Hematopoietic multipotent progenitor cell treated with erythropoietin and hydrocortisone succinate and interleukin-3 and kit ligand, for 17 days (in vitro differentiated cells): ENCODE measurements around the gene HEPH.
"Not testable (repeated sequence)": the region's sequence is repeated elsewhere in the genome, so short reads cannot be mapped to it uniquely, and the experiment has no call there.

ENCODE experiments used
- DNase-seq: peaks from one replicate; pipeline ENCODE4 v3.0.0-alpha.2; 2015; ENCODE audit warnings: low spot score

HEPH gene

GRCh38 chrX:66163849-66164411 lies at the start of gene HEPH:
HEPH (plus strand) TSS chrX:66164247; CDS start chrX:66170571, 6,324 bp downstream.
- no peak for DNase-seq

- DNase-seq: not testable (repeated sequence)
Measured at GRCh38 chrX:66118722-66119121, 45.3 kb upstream of the HEPH start.

- not testable (repeated sequence) for DNase-seq
Measured at GRCh38 chrX:66121354-66121753, 42.7 kb upstream of the HEPH start.

- no peak for DNase-seq
Measured at GRCh38 chrX:66126662-66127061, 37.4 kb upstream of the HEPH start.

- no peak for DNase-seq
Measured at GRCh38 chrX:66130469-66130868, 33.6 kb upstream of the HEPH start.

GRCh38 chrX:66135284-66135683 lies 28.8 kb upstream of the HEPH start:
- not testable (repeated sequence) for DNase-seq

GRCh38 chrX:66142351-66142750 lies 21.7 kb upstream of the HEPH start:
- DNase-seq: no peak

- no peak for DNase-seq
Measured at GRCh38 chrX:66144258-66144657, 19.8 kb upstream of the HEPH start.

GRCh38 chrX:66149519-66149918 lies 14.5 kb upstream of the HEPH start:
- no peak for DNase-seq

GRCh38 chrX:66150163-66150562 lies 13.9 kb upstream of the HEPH start:
- DNase-seq: no peak

- DNase-seq: no peak
Measured at GRCh38 chrX:66162331-66162822, 1.7 kb upstream of the HEPH start.

GRCh38 chrX:66163447-66163846 lies 600 bp upstream of the HEPH start:
- DNase-seq: no peak

- no peak for DNase-seq
Measured at GRCh38 chrX:66164470-66164869, 423 bp downstream of the HEPH start.

GRCh38 chrX:66164931-66165330 lies 884 bp downstream of the HEPH start:
- DNase-seq: no peak

GRCh38 chrX:66166671-66167070 lies 2.6 kb downstream of the HEPH start:
- no peak for DNase-seq

- DNase-seq: no peak
Measured at GRCh38 chrX:66167431-66167830, 3.4 kb downstream of the HEPH start.

GRCh38 chrX:66176134-66176533 lies 12.1 kb downstream of the HEPH start:
- DNase-seq: no peak

- no peak for DNase-seq
Measured at GRCh38 chrX:66191563-66191962, 27.5 kb downstream of the HEPH start.

GRCh38 chrX:66193821-66194220 lies 29.8 kb downstream of the HEPH start:
- DNase-seq: no peak

- DNase-seq: no peak
Measured at GRCh38 chrX:66200050-66200664, 36.1 kb downstream of the HEPH start.

GRCh38 chrX:66200855-66201795 lies 37.1 kb downstream of the HEPH start:
- DNase-seq: no peak

GRCh38 chrX:66203114-66203513 lies 39.1 kb downstream of the HEPH start:
- no peak for DNase-seq

- DNase-seq: no peak
Measured at GRCh38 chrX:66221856-66222255, 57.8 kb downstream of the HEPH start.
